ENCODE data around the gene MAS1L. TPM values are rescaled to one million over a fixed set of nuclear protein-coding genes. Genes with fewer than 3 reads are reported as not detected.

The MAS1L gene
- polyA plus RNA-seq, 4 donors = not detected

Other genes starting within 250 kb of the MAS1L start
- gene OR14J1, start 186.3 kb downstream of the MAS1L start, polyA plus RNA-seq (ENCODE audit: insufficient read length in 4 of 4) = under 1 TPM in 3 of 4 donors, not detected in 1; 0.05 to 0.13 (median 0.07) TPM
- gene OR5V1, start 119.1 kb downstream of the MAS1L start, polyA plus RNA-seq (ENCODE audit: insufficient read length in 4 of 4) = not detected
- gene OR12D3, start 112.7 kb downstream of the MAS1L start, polyA plus RNA-seq (ENCODE audit: insufficient read length in 4 of 4) = not detected
- not detected for gene OR12D2, start 92.3 kb downstream of the MAS1L start, polyA plus RNA-seq (ENCODE audit: insufficient read length in 4 of 4)
- not detected for gene OR12D1, start 73.0 kb downstream of the MAS1L start, polyA plus RNA-seq (ENCODE audit: insufficient read length in 4 of 4)
- not detected for gene OR10C1, start 48.6 kb downstream of the MAS1L start, polyA plus RNA-seq (ENCODE audit: insufficient read length in 4 of 4)
- gene OR11A1, start 30.9 kb downstream of the MAS1L start, polyA plus RNA-seq (ENCODE audit: insufficient read length in 4 of 4) = not detected
- gene OR2H1, start 30.8 kb downstream of the MAS1L start, polyA plus RNA-seq (ENCODE audit: insufficient read length in 4 of 4) = not detected
- gene UBD, start 71.8 kb upstream of the MAS1L start, polyA plus RNA-seq (ENCODE audit: insufficient read length in 4 of 4) = 1 to 10 TPM in 2 of 4 donors, under 1 TPM in 2; 0.70 to 2.1 (median 1.4) TPM
- under 1 TPM in 3 of 4 donors, not detected in 1; 0.12 to 0.17 (median 0.16) TPM for gene OR2H2, start 97.2 kb upstream of the MAS1L start, polyA plus RNA-seq (ENCODE audit: insufficient read length in 4 of 4)
- gene GABBR1, start 145.2 kb upstream of the MAS1L start, polyA plus RNA-seq (ENCODE audit: insufficient read length in 4 of 4) = 10 to 100 TPM; 57.5 to 81.1 (median 59.3) TPM
- gene MOG, start 169.1 kb upstream of the MAS1L start, polyA plus RNA-seq (ENCODE audit: insufficient read length in 4 of 4) = under 1 TPM in 1 of 4 donors, not detected in 3; 0.06 TPM
- gene ZFP57, start 193.2 kb upstream of the MAS1L start, polyA plus RNA-seq (ENCODE audit: insufficient read length in 4 of 4) = under 1 TPM in 3 of 4 donors, not detected in 1; 0.14 to 0.19 (median 0.15) TPM
- 1 to 10 TPM; 5.4 to 6.7 (median 5.9) TPM for gene HLA-F, start 235.5 kb upstream of the MAS1L start, polyA plus RNA-seq (ENCODE audit: insufficient read length in 4 of 4)

Data from right renal pelvis (tissue), 4 donors.